HCT116 (cell line): ENCODE results near the gene PADI2. TPM values are rescaled to one million over a fixed set of nuclear protein-coding genes. Genes with fewer than 3 reads are reported as not detected.

ENCODE experiments used
- ATAC-seq: fragments of 200-7000 bp; cut with Tn5 transposase; 2 replicates; pipeline ENCODE4 v1.9.1; 2020; ENCODE audit warnings: mild to moderate bottlenecking, moderate library complexity
- BruUV-seq: library from RNA; stranded (reverse); fragments of 400-500 nt; replicated peaks from 2 replicates; lab custom pipeline; 2021; lab: Mats Ljungman, UMichigan
- CTCF ChIA-PET: fragments of 300-600 bp; sonication (Branson Sonifier 250); formaldehyde crosslinking; loops from one replicate; lab custom pipeline; 2021; ENCODE audit warnings: antibody characterized with exemption; lab: Charles Lee
- POLR2A ChIA-PET: fragments of 300-600, 350-600 bp; sonication (Branson Sonifier 250); formaldehyde crosslinking; loops from one replicate; lab custom pipeline; 2021; ENCODE audit warnings: antibody characterized with exemption; lab: Charles Lee
- RAD21 ChIA-PET, 2 experiments: fragments of 300-600 bp; sonication (Branson Sonifier 250); formaldehyde crosslinking; loops; one replicate each; lab custom pipeline; 2023; ENCODE audit warnings: low total read pairs in 2 of 2; ENCODE audit not compliant: uncharacterized antibody in 2 of 2, unreplicated experiment in 2 of 2, low non-redundant PET in 1 of 2; lab: Charles Lee
- DNase-seq: peaks from one replicate; pipeline ENCODE4 v3.0.0-alpha.2; 2010; ENCODE audit warnings: low read depth, low spot score
- H2AFZ ChIP-seq: fragments of 200-600 bp; shearing (Covaris generic), sonication (generic); 2 replicates; pipeline ENCODE4 v1.6.1; 2017; ENCODE audit warnings: low read depth, mixed run types, mixed read lengths, antibody characterized with exemption, low read length; ENCODE audit not compliant: poor library complexity, severe bottlenecking
- H3K27ac ChIP-seq: 2 replicates; pipeline ENCODE4 v1.5.1; 2012; ENCODE audit warnings: low read depth, low read length
- H3K27me3 ChIP-seq: fragments of 200-600 bp; sonication (generic); 2 replicates; pipeline ENCODE4 v1.6.1; 2016; ENCODE audit warnings: mixed run types, low read length, mixed read lengths; ENCODE audit not compliant: insufficient read depth
- H3K36me3 ChIP-seq, 2 experiments: fragments of 200-500 bp in 1 of 2; fragments of 200-600 bp in 1 of 2; sonication (Bioruptor generic) in 1 of 2; sonication (generic) in 1 of 2; 2 replicates each; pipeline versions ENCODE4 v1.5.1 to v1.6.1; 2014 to 2016; ENCODE audit warnings: low read length in 2 of 2, inconsistent platforms in 1 of 2, mixed read lengths in 1 of 2, mixed run types in 1 of 2; ENCODE audit not compliant: insufficient read depth in 2 of 2, control insufficient read depth in 1 of 2
- H3K4me1 ChIP-seq, 2 experiments: fragments of 200-600 bp in 1 of 2; sonication (generic) in 1 of 2; 2 replicates each; pipeline versions ENCODE4 v1.5.1 to v1.6.1; 2012 to 2017; ENCODE audit warnings: low read length in 2 of 2, inconsistent platforms in 1 of 2, mild to moderate bottlenecking in 1 of 2, mixed read lengths in 1 of 2, mixed run types in 1 of 2, moderate library complexity in 1 of 2; ENCODE audit not compliant: insufficient read depth in 2 of 2, control insufficient read depth in 1 of 2
- H3K4me2 ChIP-seq: fragments of 200-600 bp; sonication (generic); 2 replicates; pipeline ENCODE4 v1.6.1; 2017; ENCODE audit warnings: mixed run types, low read length, mixed read lengths
- H3K4me3 ChIP-seq, 2 experiments: fragments of 200-600 bp in 1 of 2; sonication (generic) in 1 of 2; replicated peaks in 1 of 2; 2 replicates each; pipeline ENCODE4 v1.5.1; 2011 to 2016; ENCODE audit warnings: low read length in 2 of 2, control low read depth in 1 of 2, low read depth in 1 of 2, mild to moderate bottlenecking in 1 of 2, mixed read lengths in 1 of 2, mixed run types in 1 of 2
- H3K79me2 ChIP-seq: fragments of 200-600 bp; sonication (generic); 2 replicates; pipeline ENCODE4 v1.6.1; 2017; ENCODE audit warnings: mild to moderate bottlenecking, mixed run types, low read length, moderate library complexity, mixed read lengths; ENCODE audit not compliant: insufficient read depth
- H3K9ac ChIP-seq: fragments of 200-600 bp; sonication (generic); 2 replicates; pipeline ENCODE4 v1.6.1; 2016; ENCODE audit warnings: low read length, mixed read lengths
- H3K9me2 ChIP-seq: fragments of 200-600 bp; sonication (generic), shearing (Covaris generic); 2 replicates; pipeline ENCODE4 v1.6.1; 2017; ENCODE audit warnings: mixed run types, mild to moderate bottlenecking, moderate library complexity; ENCODE audit not compliant: insufficient read depth
- H3K9me3 ChIP-seq, 2 experiments: fragments of 200-500 bp in 1 of 2; fragments of 200-600 bp in 1 of 2; sonication (Bioruptor generic) in 1 of 2; sonication (generic) in 1 of 2; 2 replicates each; pipeline ENCODE4 v1.6.1; 2014 to 2017; ENCODE audit warnings: low read length in 2 of 2, mixed read lengths in 2 of 2, inconsistent platforms in 1 of 2, low read depth in 1 of 2, mild to moderate bottlenecking in 1 of 2, mixed run types in 1 of 2, moderate library complexity in 1 of 2; ENCODE audit not compliant: control insufficient read depth in 1 of 2, insufficient read depth in 1 of 2
- H4K20me1 ChIP-seq: fragments of 200-600 bp; sonication (generic), shearing (Covaris generic); 2 replicates; pipeline ENCODE4 v1.6.1; 2017; ENCODE audit warnings: mixed run types, mild to moderate bottlenecking, moderate library complexity; ENCODE audit not compliant: insufficient read depth
- ATF3 ChIP-seq: IDR thresholded peaks from 2 replicates; pipeline ENCODE4 v1.6.1; 2012
- CEBPB ChIP-seq: IDR thresholded peaks from 2 replicates; pipeline ENCODE4 v1.6.1; 2012; ENCODE audit warnings: low read depth
- CTCF ChIP-seq, 3 experiments: fragments of 200-600 bp in 1 of 3; sonication (generic) in 1 of 3; IDR thresholded peaks in 2 of 3; conservative IDR thresholded peaks in 1 of 3; 2 replicates each; pipeline ENCODE4 v1.5.1; 2012 to 2017; ENCODE audit warnings: low read depth in 2 of 3, low read length in 2 of 3, antibody characterized with exemption in 1 of 3, borderline replicate concordance in 1 of 3, control low read depth in 1 of 3, mild to moderate bottlenecking in 1 of 3, mixed read lengths in 1 of 3, mixed run types in 1 of 3, moderate library complexity in 1 of 3; ENCODE audit not compliant: insufficient read depth in 1 of 3
- EGR1 ChIP-seq: IDR thresholded peaks from 2 replicates; pipeline ENCODE4 v1.6.1; 2012; ENCODE audit warnings: low read depth
- ELF1 ChIP-seq: IDR thresholded peaks from 2 replicates; pipeline ENCODE4 v1.6.1; 2012; ENCODE audit warnings: low read depth, borderline replicate concordance
- EZH2 ChIP-seq: fragments of 200-600 bp; sonication (generic); IDR thresholded peaks from 2 replicates; pipeline ENCODE4 v1.6.1; 2017; ENCODE audit warnings: antibody characterized with exemption, mixed run types
- FOSL1 ChIP-seq: IDR thresholded peaks from 2 replicates; pipeline ENCODE4 v1.6.1; 2012; ENCODE audit warnings: low read depth
- JUND ChIP-seq: IDR thresholded peaks from 2 replicates; pipeline ENCODE4 v1.6.1; 2012
- MAX ChIP-seq: IDR thresholded peaks from 2 replicates; pipeline ENCODE4 v1.6.1; 2012
- POLR2AphosphoS5 ChIP-seq: IDR thresholded peaks from 2 replicates; pipeline ENCODE4 v1.6.1; 2011; ENCODE audit warnings: mild to moderate bottlenecking, low read depth, low read length, moderate library complexity
- RAD21 ChIP-seq: IDR thresholded peaks from 2 replicates; pipeline ENCODE4 v1.6.1; 2012; ENCODE audit warnings: low read depth, mild to moderate bottlenecking
- SIN3A ChIP-seq: IDR thresholded peaks from 2 replicates; pipeline ENCODE4 v1.6.1; 2012; ENCODE audit warnings: low read depth
- SP1 ChIP-seq: IDR thresholded peaks from 2 replicates; pipeline ENCODE4 v1.6.1; 2012; ENCODE audit warnings: low read depth
- SRF ChIP-seq: IDR thresholded peaks from 2 replicates; pipeline ENCODE4 v1.6.1; 2012; ENCODE audit warnings: low read depth
- ZBTB33 ChIP-seq: IDR thresholded peaks from 2 replicates; pipeline ENCODE4 v1.6.1; 2011; ENCODE audit warnings: mild to moderate bottlenecking, low read length, moderate library complexity; ENCODE audit not compliant: insufficient replicate concordance; ENCODE audit errors: extremely low read depth
- ZNF274 ChIP-seq: fragments of 200-500 bp; sonication (Bioruptor generic); IDR thresholded peaks from 2 replicates; pipeline ENCODE4 v1.6.1; 2014; ENCODE audit warnings: mild to moderate bottlenecking, low read depth, low read length, inconsistent platforms
- intact Hi-C: fragments of 100-400 bp; cut with micrococcal nuclease; formaldehyde crosslinking; loops from 2 replicates; pipeline ENCODE4 v1.10.0; 2022
- total RNA-seq: library from RNA; stranded (reverse); gene quantifications from one replicate; pipeline ENCODE4 v1.2.1, GENCODE V29; 2021; ENCODE audit not compliant: unreplicated experiment

PADI2 gene
- total RNA-seq, 1 experiment from 2014 or later, result 2.7 TPM

- Histone ChIP-seq H3K9me2 (no peaks in the 10 kb centered on the region), H3K36me3 (no peaks in the 10 kb centered on the region), H3K4me2 (no peak overlapping the region), H2AFZ (no peak overlapping the region), H3K27me3 (no peaks in the 10 kb centered on the region), H3K9me3 (peaks cover 0 to 11% of the 10 kb centered on the region in 2 experiments; a peak in 1 of 4 replicates), H4K20me1 (no peaks in the 10 kb centered on the region), H3K4me3 (no peak overlapping the region), H3K9ac (no peak overlapping the region), H3K4me1 (peaks cover 0 to 5% of the 10 kb centered on the region in 2 experiments; a peak in 2 of 4 replicates), H3K79me2 (no peaks in the 10 kb centered on the region), H3K27ac (no peak overlapping the region)
- no TSS peak for BruUV-seq
- DNase-seq, result no peak
- RAD21 ChIA-PET, result no interaction called here
- CTCF ChIA-PET, result no interaction called here
- no peak for ATAC-seq
- POLR2A ChIA-PET, result no interaction called here
- intact Hi-C loops, result no loop called here
- no peak for TF ChIP-seq ATF3
- TF ChIP-seq SRF, result no peak
- no peak for TF ChIP-seq SP1
- TF ChIP-seq FOSL1, result no peak
- no peak for TF ChIP-seq MAX
- TF ChIP-seq JUND, result no peak
- no peak for TF ChIP-seq EZH2
- TF ChIP-seq EGR1, result no peak
- no peak for TF ChIP-seq CTCF (IDR thresholded peaks at IDR 0.05 in 2 of 3, conservative IDR thresholded peaks at IDR 0.05 in 1 of 3; ENCODE audit: borderline replicate concordance in 1 of 3, insufficient read depth in 1 of 3, low read depth in 2 of 3, low read length in 2 of 3)
- TF ChIP-seq ZNF274, result no peak
- TF ChIP-seq RAD21, result no peak
- no peak for TF ChIP-seq ELF1
- TF ChIP-seq POLR2AphosphoS5, result no peak
- TF ChIP-seq ZBTB33, result no peak
- no peak for TF ChIP-seq SIN3A
- no peak for TF ChIP-seq CEBPB
These were observed 39.7 kb upstream of the PADI2 start for GRCh38 chr1:17158961-17159360.
